GM19395 (cell line): Measurements from ENCODE around the gene CISD2.
"Not testable (repeated sequence)": the region's sequence is repeated elsewhere in the genome, so short reads cannot be mapped to it uniquely, and the experiment has no call there.

Experiments used
- ATAC-seq: cut with Tn5 transposase; IDR thresholded peaks from one replicate; pipeline ENCODE4 v1.9.1; 2021; ENCODE audit warnings: mild to moderate bottlenecking, moderate library complexity; ENCODE audit not compliant: unreplicated experiment

The CISD2 gene

DNA sequence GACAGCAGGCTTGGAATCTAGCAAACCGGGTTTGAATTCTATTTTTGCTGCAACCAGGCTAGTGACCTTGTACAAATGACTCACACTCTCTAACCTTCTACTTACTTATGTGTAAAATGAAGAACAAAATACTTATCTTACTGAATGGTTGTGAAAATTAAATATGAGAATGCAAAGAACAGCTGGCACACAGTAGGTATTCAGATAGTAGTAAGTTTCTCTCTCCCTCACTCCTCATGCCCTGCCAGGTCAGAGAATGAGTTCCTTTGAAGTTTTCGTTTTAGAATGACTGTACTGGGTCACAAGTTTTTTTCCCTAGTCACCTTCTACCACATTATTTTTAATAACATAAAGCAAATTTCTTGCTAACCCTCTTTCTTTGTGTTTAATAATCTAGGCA, 33.0 kb downstream of the CISD2 start:
- no peak for ATAC-seq

DNA sequence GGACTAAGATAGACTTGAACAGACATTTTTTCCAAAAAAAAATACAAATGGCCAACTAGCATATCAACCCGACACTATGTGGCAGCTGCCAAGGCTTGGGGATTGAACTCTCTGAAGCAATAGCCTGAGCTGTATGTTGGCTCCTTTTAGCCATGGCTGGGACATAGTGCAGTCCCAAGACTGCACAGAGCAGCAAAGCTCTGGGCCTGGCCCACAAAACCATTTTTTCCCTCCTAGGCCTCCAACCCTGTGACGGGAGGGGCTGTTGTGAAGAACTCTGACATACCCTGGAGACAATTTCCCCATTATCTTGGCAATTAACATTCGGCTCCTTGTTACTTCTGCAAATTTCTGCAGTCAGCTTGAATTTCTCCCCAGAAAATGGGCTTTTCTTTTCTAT, 50.1 kb downstream of the CISD2 start:
- no peak for ATAC-seq

DNA sequence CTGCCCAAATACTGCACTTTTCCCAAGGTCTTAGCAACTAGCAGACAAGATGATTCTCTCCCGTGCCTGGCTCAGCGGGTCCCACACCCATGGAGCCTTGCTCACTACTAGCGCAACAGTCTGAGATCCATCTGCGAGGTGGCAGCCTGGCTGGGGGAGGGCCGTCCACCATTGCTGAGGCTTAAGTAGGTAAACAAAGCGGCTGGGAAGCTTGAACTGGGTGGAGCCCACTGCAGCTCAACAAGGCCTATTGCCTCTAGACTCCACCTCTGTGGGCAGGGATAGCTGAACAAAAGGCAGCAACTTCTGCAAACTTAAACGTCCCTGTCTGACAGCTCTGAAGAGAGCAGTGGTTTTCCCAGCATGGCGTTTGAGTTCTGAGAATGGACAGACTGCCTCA, 50.9 kb downstream of the CISD2 start:
- ATAC-seq, result not testable (repeated sequence)

DNA sequence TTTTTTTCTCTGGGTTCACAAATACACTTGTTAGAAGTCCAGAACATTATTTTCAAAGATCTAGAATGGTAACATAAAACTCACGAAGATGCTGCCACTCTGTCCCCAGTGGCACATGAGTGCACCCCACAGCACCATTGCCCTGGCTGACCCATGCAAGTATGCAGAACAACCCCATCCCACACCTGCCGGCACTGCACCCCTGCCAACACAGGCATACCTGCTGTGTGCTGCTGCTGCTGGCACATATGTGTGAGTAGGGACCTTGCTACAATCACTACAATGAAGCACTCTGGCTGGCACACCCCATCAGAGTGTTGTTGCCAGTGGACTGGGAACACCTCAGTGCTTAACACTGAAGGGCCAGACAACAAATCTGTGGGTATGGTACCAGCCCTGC, 66.9 kb downstream of the CISD2 start:
- no peak for ATAC-seq

DNA sequence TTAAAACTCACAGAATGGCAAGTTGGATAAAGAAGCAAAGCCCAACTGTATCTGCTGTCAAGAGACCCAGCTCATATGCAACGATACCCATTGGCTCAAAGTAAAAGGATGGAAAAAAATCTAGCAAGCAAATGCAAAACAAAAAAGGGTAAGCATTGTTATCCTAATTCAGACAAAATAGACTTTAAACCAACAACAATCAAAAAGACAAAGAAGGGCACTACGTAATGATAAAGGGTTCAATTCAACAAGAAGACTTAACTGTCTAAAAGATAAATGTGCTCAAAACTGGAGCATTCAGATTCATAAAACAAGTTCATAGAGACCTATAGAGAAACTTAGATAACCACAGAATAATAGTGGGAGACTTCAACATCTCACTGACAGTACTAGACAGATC, 69.3 kb downstream of the CISD2 start:
- ATAC-seq, result not testable (repeated sequence)
